HG03378 (cell line): ENCODE measurements around the gene ARHGEF7.

Source experiments
- ATAC-seq: cut with Tn5 transposase; IDR thresholded peaks from one replicate; pipeline ENCODE4 v1.9.1; 2021; ENCODE audit warnings: mild to moderate bottlenecking, moderate library complexity; ENCODE audit not compliant: unreplicated experiment

ARHGEF7 gene

DNA sequence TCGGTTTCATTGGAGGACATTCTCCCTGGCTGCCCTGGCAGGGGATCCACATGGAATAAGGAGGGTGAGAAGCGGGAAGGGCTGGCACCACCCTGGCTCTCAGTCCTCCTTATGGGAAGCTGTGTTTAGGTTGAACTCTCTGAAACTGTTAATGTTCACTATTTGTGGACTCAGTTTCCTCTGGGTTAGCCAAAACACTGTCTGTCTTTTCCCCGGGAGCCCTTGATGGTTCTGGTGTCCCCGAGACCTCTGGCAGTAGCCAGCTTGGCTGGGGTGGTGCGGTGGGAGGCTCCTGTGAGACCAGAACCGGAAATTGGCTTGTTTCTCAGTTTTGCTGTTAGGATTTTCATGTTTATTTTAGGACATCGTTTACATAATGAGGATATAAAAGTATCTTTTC is 157.0 kb downstream of the ARHGEF7 start:
- ATAC-seq: no peak

- no peak for ATAC-seq
Observed at GRCh38 chr13:111275382-111275781, 160.3 kb downstream of the ARHGEF7 start.

- ATAC-seq: no peak
Observed at GRCh38 chr13:111275995-111276618, 161.0 kb downstream of the ARHGEF7 start.

- no peak for ATAC-seq
Observed at GRCh38 chr13:111278258-111278657, 163.1 kb downstream of the ARHGEF7 start.

- ATAC-seq: no peak
Observed at GRCh38 chr13:111278743-111279652, 163.9 kb downstream of the ARHGEF7 start.

GRCh38 chr13:111280226-111280625 is 165.1 kb downstream of the ARHGEF7 start:
- no peak for ATAC-seq

DNA sequence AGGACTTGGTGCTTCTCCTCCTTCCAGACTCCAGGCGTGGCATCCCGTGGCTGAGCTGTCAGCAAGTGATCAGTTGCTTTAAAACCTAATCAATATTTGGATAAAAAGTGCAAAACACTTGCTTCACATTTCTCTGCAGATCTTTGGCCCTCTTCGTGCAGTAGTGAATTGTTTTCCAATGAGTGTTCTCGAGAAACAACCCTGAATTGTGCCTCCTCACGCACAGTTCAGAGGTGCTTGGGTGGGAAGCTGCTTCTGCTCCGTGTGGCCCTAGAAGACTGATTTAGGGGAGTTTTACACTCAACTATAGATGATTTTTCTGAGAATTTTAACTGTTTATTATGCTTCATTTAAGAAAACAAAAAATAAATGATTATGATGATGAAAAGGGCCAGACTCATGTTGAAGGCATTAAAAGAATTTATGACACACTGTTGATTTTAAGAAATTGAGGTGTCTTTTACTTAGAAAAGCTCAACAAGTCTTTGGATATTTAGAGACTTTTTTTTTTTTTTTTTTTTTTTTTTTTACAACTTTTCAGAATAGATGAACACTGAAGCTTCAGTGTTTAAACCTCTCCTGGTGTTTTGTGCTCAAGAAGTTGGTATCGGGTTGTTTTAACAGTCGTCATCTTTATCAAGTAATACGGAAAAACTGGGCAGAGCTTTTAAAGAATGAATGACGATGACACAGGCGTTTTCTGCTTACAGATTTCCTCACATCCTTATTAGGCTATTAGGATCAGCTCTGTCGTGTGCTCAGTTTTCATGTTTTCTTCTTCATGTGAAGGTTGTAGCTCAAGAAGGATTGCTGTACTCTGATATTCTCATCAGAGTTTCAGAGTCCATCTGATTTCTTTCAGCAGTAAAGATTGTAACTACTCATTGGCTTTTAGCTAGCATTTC is 165.8 kb downstream of the ARHGEF7 start:
- ATAC-seq: no peak

DNA sequence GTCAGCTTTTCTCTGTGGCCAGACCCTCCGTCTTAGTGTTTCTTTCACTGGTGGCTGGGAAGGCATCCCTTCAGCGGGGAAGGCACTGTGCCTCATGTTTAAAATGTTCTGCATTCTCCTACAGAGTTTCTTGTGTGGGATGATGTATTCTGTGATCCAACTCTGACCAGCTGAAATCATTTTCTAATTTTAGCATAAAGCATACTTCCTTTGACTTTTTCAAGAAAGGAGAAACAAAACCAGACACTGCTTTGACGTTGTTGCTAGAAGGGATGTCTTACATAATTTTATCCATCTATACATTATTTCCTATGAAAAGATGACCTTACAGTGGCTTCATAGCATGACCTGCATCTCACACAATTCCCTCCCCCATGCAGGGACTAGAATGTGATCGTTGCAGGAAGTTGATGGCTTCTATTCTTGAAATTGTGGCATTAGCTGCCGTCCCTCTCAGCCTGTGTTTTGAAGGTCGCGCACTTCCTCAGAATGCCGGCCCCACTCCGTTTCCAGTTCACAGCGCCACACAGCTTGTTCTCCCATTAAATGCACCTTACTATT is 166.7 kb downstream of the ARHGEF7 start:
- no peak for ATAC-seq

GRCh38 chr13:111282425-111282824 is 167.3 kb downstream of the ARHGEF7 start:
- ATAC-seq: no peak

DNA sequence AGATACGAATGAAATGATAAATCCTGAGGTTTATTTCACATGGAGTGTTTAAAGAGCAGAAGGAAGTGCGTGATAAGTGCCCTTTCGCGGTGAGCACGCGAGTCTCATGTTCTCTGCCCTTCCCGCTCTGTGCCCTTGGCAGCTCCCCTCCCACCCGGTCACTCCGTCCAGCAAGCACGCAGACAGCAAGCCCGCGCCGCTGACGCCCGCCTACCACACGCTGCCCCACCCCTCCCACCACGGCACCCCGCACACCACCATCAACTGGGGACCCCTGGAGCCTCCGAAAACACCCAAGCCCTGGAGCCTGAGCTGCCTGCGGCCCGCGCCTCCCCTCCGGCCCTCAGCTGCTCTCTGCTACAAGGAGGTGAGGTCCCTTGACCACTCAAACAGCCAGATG is 167.9 kb downstream of the ARHGEF7 start:
- ATAC-seq: no peak

GRCh38 chr13:111283457-111283856 is 168.3 kb downstream of the ARHGEF7 start:
- ATAC-seq: no peak

DNA sequence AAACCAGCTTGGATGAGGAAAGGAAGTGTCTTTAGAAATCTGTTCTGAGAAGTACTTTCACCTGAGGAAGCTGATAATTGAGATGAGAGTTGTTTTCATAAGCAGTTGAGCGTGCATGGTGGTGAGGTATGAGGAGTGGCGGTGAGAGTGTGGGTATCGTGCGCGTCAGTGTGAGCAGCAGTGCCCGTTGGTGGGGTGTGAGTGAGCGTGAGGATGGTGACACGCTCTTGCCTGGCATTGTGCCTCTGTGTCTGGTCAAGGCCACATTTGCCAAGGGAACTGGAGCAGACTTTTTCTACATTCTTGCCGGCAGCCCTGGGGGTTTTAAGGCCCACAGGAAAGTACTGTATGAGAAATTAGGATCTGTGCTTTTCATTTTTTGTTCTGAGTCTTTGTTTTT is 168.9 kb downstream of the ARHGEF7 start:
- ATAC-seq: no peak

- no peak for ATAC-seq
Observed at GRCh38 chr13:111284565-111284964, 169.5 kb downstream of the ARHGEF7 start.

DNA sequence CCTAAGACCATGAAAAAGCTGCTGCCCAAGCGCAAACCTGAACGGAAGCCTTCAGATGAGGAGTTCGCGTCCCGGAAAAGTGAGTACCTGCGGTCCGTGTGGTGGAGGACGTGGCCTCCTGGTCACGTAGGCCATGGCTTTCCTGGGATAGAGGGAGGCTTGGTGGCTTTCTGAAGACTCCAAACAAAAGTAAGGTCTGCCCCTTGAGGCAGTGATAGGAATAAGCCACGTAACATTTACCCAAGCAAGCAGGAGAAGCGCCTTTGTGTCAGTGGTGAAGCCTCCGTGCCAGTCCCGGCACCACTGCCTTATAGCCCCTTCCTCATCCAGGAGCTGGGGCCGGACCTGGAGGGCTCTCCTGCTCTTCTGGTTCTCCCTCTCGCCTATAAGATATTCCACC is 171.1 kb downstream of the ARHGEF7 start:
- ATAC-seq: no peak

GRCh38 chr13:111286749-111287148 is 171.6 kb downstream of the ARHGEF7 start:
- no peak for ATAC-seq

DNA sequence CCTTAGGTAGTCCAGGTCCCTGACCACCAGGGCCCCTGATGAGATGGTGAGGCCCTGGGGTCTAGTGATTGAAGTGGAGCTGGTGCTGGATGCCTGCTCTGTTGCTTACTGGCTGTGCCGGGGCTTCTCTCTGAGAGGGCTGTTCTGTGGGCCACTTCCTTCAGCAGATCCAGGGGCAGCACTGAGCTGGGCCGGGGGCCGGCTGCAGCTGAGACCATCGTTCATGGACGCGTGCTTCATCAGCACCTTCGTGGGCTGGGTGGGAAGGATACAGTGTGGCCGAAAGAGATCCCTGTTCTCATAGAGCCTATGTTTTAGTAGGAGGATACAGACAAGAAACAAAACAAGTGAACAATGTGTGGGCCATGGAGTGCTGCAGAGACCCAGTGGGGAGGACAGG is 172.1 kb downstream of the ARHGEF7 start:
- no peak for ATAC-seq

DNA sequence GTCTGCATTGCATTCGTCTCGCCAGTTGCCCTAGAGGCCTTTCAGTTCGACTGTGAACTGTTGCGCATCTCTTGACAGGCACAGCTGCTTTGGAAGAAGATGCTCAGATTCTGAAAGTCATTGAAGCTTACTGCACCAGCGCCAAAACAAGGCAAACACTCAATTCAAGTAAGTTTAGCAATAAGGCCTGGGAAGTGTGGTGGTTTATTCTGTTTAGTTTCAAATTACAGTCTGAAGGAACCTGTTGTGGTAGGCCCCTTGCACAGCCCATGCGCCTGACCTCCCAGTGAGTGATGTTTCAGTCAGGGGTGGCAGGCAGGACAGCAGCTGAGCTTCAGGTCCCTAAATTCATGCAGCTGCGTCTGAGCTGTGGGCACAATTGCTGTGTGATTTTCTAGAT is 173.2 kb downstream of the ARHGEF7 start:
- no peak for ATAC-seq

DNA sequence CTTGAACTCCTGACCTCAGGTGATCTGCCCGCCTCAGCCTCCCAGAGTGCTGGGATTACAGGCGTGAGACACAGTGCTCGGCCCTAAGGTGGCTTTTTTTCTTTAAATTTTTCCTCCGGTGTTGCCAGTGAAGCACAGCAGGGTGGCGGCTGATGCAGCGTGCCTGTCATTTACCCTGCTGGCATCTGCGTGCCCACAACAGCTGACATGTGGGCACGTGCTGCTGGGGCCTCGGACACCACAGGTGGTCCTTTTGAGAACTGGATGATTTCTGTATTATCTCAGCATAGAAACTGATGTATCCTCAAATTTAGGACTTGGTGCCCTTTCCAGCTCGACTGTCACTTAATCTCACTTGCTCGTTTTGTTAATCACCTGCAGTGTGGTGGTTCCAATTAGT is 174.1 kb downstream of the ARHGEF7 start:
- no peak for ATAC-seq

DNA sequence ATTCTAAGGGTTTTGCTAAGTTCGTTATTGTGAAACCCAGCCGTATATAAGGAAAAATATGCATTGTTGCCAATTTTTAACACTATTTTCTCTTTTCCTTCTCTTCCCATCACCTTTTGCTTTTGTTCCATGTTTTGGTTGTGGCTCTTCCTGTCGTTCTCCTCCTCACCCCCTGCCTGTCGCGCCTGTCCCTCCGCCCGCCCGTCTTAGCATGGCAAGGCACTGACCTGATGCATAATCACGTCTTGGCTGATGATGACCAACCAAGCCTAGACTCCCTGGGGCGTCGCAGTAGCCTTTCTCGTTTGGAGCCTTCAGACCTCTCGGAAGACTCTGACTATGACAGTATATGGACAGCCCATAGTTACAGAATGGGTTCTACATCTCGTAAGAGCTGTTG is 176.8 kb downstream of the ARHGEF7 start:
- no peak for ATAC-seq

DNA sequence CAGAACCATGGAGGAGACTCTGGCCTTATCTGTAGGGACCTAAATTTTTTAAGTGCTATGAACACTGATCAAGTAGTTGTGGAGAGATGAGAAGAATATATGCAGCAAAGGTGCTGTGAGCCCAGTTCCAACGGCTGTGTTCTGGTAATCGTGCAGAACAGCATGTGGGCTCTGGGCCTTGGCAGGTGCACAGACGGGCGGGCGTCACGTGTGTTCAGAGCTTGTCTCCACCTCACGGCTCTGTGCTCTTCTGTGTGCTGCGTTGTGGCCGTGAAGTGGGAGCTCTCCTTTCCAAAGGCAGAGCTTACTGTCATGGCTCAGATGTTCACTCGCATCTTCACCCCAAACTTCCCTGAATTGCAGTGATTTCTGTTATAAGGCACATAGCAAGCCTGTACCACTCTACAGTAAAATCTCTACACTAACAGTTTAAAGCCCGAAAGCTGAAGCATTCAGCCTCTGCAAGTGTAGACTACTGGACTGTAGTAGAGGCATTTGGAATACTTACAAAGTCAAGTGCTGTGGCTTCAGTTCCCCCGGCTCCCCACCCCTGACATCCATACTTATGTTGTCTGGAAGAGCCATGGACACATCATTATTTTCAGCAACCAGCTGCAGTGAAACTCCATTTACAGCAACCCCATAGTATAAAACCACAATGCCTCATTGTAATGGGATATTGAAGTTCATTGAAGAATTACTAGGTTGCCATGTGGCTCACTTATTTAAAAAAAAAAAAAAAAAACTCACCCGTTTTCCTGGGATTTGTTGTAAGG is 177.8 kb downstream of the ARHGEF7 start:
- ATAC-seq: no peak
